Stimulated activated CD8-positive, alpha-beta memory T cell treated with anti-CD3 and anti-CD28 coated beads, Interleukin-15, amount 100 ng/mL, for 48 hours (primary cell): Measurements from ENCODE around the gene OR6S1.
"Not testable (repeated sequence)": the region's sequence is repeated elsewhere in the genome, so short reads cannot be mapped to it uniquely, and the experiment has no call there.

ENCODE experiments used
- DNase-seq, 2 donors: peaks; one replicate each; pipeline ENCODE4 v3.0.0-alpha.2; 2020; ENCODE audit warnings: low read depth in 2 of 2

The OR6S1 gene

DNA sequence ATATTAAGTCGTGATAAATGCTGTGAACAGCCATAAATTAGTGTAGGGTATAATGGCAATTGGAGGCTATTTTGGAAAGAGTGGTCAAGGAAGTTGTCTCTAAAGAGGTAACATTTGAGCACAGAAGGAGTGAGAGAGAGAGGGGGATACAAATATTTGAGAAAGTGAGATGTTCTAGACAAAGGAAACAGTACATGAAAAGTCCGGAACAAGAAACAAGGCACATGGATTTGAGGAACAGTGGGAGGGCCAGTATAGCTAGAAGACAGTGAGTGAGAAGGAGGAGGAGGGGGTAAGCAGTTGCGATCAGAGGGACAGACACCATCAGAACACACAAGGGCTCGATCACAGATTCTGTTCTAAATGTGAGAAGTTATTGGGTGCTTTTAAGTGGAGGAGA, 30.2 kb downstream of the OR6S1 start:
- no peak for DNase-seq

DNA sequence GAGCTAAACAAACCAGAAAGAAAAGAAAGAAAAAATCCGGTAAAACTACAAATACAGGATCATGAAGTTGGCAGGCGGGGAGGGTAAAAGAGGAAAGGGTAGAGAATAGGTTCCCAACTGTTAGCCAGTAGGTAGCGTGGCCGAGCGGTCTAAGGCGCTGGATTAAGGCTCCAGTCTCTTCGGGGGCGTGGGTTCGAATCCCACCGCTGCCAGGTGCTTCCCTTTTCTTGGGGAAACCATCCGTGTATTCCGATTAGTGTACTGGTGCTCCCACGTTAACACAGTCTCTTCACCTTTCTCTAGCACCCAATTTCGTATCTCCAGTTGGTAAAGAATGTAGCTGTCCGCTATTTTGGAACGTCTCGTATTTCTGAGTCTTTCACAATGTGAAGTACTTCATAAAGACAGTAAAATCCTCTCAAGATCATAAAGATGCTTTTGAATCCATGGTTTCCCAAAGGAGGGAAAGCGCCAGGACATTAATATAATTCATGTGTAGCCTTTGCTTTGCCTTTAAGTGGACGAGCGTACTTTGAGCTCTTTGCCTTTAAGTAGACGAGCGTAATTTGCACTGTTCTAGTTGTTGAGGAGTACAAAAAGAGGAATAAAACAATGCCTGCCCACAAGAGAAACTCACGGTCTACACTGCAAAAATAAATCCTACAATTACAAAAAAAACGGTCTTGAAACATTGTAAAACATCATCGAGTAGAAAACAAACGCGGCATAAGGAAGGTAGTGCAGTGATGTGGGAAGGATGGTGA, 31.3 kb downstream of the OR6S1 start:
- peak; percentile 64 to 71 for DNase-seq

DNA sequence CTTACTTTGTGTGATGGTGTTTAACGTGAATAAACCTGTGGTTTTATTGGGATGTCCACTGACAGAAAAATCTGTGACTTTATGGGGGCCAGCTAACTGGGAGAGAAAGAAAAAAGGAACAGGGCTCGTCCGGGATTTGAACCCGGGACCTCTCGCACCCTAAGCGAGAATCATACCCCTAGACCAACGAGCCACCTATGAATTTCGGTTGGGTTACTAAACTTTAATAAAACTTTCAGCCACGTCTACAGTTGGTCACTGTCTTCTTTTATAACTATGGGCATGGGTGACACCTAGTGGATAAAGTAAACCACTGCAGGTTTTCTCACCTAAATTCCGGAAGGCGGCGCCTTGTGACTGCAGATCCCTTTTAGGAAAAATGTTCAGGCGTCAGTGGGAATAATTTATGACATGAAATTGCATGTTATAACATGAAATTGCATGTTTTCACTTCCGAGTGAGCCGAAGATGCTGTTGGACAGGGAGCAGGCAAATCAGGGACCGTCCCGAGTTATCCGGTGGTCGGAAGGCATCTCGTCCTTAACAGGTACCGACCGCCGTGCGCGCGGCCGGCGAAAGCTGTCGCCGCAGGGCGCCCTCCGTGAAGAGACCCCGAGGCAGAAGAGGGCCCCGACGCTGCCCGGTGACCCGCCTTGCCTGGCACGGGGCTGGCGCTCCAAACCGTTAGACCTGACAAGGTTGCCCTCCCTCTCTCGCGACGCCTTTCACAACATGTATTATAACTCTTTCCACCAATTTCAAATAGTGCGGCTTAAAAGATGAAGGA, 32.1 kb downstream of the OR6S1 start:
- peak in 1 of 2 donors; percentile 48 for DNase-seq

DNA sequence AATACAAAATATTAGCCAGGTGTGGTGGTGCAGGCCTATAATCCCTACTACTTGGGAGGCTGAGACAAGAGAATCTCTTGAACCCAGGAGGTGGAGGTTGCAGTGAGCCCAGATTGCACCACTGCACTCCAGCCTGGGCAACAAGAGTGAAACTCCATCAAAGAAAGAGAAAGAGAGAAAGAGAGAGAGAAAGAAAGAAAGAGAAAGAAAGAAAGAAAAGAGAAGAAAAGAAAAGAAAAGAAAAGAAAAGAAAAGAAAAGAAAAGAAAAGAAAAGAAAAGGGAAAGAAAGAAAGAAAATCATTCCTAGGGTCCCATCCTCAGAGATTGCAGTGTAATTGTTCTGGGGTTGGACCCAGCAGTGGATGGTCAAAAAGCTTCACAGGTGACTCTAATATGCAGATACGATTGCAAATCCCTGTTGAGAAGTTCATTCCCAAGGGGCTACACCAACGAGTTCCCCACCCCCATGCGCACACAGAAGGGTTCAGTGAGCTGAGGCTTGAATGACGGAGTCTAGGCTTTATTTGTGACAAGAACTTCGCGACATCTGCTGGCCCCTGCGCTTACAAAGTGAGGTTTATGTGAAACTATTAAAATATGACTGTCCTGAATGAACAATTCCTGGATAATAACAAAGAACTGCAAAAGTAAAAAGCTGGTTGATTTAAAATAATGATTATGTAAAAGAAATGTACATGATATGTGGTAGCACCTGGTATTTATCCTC, 32.9 kb downstream of the OR6S1 start:
- no peak for DNase-seq

DNA sequence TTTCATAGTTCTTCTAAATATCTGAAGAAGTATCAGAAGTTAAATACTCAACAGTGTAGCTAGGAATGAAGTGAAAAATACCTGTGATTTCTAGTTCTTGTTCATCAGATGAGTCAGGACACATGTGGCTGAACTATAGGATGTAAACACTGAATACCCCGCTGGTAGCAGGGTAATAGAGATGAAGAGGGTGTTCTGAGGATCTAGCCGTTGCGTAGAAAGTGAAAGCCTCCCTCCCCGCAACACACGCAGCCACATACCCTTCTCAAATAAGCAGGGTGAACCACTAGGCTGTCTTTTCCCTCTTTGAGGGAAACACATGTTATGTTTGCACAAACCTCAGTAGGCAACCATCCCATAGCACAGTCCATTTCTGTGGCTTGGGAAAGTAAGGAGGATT, 33.9 kb downstream of the OR6S1 start:
- no peak for DNase-seq

DNA sequence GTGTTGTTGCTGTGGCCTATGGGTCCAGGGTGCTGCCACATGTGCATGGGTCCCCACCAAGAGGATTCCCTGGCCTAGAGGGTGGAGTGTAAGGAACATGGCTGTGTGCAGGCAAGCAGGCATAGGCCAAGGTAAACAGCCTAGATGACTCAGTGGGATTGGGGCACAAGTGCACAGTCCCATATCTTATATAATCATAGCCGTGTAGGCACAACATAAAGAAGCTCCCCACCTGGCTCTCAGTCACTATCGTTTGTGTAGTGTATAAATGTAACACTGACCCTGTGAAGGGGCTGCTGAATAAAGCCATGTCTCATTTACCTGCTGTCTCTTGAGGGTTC, 34.6 kb downstream of the OR6S1 start:
- DNase-seq, result no peak

DNA sequence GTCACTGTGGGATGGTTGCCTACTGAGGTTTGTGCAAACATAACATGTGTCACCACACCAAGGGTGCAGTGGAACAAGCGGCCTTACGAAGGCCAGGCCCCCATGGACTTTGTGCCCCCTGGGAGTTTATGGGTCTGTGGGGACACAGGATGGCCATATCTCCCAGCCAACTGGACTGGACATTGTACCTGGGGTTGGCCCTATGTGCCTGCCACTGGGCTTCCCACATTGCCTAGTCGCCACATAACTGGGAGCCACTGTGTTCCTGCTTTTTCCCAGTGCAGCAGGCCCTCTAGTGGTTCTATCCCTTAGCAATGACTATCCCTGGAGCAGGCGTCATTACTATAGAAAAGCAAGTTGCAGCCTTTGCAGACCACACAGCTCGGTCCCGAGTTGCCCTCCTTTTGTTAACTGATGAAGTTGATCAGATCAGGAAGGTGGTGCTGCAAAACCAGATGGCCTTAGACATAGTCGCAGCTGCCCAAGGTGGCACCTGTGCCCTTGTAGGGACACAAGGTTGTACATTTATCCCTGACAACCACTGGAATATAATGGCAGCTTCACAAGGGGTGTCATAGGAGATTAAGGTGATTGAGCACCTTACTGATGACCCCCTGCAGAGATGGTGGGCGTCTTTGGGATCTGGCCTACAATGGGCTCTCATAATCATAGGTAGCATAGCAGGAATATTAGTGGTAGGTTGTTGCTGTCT, 35.1 kb downstream of the OR6S1 start:
- DNase-seq, result no peak

DNA sequence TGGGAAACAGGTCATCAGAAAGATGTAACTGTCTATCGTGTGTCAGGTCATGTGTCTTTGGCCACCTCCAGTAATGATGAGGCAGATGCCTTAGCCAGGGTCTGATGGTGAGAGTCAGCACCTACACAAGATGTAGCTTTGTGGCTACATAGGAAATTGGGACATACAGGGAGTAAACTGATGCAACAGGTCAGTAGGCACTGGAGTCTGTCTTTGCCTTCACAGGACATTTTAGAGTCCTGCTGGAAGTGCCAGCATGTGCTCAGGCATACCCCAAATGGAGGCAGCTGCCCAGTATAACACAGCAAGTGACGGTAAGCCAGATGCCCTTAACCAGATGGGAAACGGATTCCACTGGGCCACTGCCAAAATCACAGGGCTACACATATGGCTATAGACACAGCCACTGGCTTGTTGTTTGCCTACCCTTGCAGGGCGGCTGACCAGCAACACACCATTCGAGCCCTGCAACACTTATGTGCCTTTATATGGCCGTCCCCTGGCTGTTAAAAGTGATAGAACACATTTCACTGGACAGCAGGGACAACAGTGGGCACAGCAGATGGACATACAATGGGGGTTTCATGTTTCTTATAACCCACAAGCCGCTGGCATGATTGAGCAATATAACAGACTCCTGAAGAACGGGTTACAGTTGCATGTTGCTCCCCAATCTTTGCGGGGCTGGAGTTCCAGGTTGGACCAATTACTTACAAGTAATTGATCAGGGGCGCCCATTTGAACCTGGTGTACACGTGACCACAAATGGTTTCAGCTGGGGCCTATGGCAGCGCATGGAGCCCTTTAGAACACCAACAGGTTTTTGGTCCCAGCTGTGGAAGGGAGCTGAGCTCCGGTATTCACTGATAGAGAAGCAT, 37.4 kb downstream of the OR6S1 start:
- no peak for DNase-seq

DNA sequence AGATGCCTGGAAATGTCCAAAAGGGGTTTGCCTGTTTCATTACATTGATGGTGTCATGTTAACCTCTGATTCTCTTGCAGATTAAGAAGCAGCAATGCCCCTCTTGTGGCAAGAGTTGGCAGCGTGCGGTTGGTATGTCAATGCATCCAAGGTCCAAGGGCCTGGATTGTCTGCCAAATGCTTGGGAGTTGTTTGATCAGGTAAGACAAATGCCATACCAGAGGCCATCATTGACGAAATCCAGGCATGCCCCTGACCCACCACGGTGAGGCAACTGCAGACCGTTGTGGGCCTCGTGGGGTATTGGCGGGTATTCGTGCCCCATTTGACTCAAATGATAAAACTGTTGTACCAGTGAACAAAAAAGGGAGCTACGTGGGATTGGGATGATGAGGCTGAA, 38.9 kb downstream of the OR6S1 start:
- no peak for DNase-seq

DNA sequence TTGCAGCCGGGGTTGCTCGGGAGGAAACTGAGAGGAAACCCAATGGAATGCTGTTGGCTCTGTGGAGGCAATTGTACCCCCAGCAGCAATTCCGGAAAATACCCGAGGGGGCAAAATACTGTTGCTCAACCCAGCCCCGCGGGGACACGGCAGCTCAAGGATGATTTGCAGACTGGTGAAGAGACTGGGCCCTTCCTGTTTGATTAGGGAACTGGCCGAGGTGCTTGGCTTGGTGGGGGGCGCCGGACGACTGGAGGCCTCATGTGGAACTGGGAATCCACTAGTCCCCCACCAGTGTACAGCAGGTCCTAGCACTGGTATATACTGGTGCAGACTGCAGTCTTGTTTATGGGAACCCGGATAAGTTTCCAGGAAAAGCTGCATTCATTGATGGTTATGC, 40.0 kb downstream of the OR6S1 start:
- no peak for DNase-seq

DNA sequence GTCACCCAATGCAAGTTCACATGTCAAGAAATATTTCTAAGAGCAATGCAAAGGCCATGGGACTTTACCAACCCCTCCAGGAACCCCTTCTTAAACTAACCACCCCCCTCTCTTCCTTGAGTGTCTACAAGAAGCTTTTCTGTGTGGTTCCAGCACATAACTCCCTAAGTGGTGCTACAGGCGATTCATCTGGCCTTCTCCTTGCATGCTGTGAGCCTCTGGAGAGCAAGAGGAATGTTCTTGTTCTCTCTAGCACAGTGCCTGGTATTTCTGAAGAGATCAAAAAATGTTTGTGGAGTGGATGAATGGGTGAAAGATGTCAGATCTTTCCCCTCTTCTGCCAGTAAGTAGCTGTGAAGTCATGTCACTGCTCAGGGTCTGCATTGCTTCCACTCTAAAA, 44.4 kb downstream of the OR6S1 start:
- DNase-seq, result no peak

DNA sequence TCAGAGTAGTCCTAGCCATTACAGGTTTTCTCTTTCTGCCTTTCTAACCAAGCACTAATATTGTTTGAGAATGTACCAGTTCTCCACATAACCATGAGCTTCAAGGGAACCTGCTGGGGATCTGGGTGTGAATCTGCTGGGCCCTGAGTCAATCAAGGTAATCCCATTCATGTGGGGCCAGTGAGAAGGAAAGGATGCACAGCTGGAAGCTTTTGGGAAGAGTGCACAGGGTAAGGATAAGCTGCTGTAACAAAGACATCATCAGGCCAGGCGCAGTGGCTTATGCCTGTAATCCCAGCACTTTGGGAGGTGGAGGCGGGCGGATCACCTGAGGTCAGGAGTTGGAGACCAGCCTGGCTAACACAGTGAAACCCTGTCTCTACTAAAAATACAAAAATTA, 45.8 kb downstream of the OR6S1 start:
- not testable (repeated sequence) for DNase-seq

DNA sequence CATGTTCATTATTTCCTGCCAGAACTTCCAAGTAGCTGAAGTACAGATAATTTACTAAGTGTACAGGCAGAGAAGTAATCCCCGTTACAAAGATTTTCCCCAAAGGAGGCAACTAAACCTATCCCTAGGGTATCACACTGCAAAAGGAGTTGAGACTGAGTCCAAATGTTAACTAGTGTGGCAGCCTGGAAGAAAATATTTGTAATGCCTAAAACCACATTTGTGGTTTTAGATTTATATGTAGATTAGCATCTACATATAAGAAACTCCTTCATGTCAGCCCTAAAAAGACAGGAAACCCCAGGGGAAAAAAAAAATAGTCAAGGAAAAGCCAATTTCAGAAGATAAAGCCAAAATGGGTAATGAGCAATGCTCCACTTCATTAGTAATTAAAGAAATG, 48.9 kb downstream of the OR6S1 start:
- no peak for DNase-seq

DNA sequence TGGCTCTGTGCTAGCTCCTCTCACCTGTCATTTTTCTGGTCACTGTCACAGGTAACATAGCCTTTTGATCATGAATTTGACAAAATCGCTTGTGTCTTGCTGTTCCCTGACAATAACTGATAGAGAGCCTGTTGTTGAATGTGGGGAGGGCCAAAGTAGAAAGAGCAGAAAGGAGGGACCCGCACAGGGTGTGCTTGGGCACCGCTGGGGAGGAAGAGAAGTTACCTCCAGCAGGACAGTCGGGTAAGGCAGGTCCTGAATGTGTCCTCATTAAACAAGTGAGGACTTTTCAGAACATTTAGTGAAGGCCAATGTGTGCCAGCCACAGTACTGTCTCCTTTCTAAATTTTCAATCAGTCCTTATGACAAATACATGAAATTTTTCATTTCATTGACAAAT, 50.3 kb downstream of the OR6S1 start, which contains the start of gene RNASE12:
RNASE12 (minus strand) TSS at position 142 of the 400 bp plus-strand sequence. CDS start 653 bp downstream, outside the sequence.
- no peak for DNase-seq
